Muscle of arm (tissue), 12 donors: Measurements from ENCODE around the gene AFAP1L1. TPM values are rescaled to one million over a fixed set of nuclear protein-coding genes. Genes with fewer than 3 reads are reported as not detected.

ENCODE experiments used
- DNase-seq: peaks from one replicate; pipeline ENCODE4 v3.0.0-alpha.2; 2013
- polyA plus RNA-seq, 12 donors: library from polyadenylated mRNA; unstranded; fragments of 120-200 nt; gene quantifications; one replicate each; pipeline ENCODE4 v1.2.1, GENCODE V29; 2013; ENCODE audit not compliant: insufficient read length in 12 of 12

The AFAP1L1 gene
- polyA plus RNA-seq, 12 donors: 52.1 to 115 (median 90.6) TPM; not detected in 1

- DNase-seq: no peak
These were observed 10.6 kb downstream of the AFAP1L1 start for GRCh38 chr5:149282027-149282965.

GRCh38 chr5:149282966-149283332, 11.3 kb downstream of the AFAP1L1 start:
- DNase-seq: no peak

- DNase-seq: no peak
These were observed 12.2 kb downstream of the AFAP1L1 start for GRCh38 chr5:149283626-149284480.

- DNase-seq: no peak
These were observed 12.8 kb downstream of the AFAP1L1 start for GRCh38 chr5:149284501-149284900.

GRCh38 chr5:149285153-149285552, 13.5 kb downstream of the AFAP1L1 start:
- no peak for DNase-seq

- peak; percentile 48 for DNase-seq
These were observed 16.8 kb downstream of the AFAP1L1 start for GRCh38 chr5:149288436-149288835.

GRCh38 chr5:149289301-149289700, 17.6 kb downstream of the AFAP1L1 start:
- no peak for DNase-seq

- DNase-seq: no peak
These were observed 23.5 kb downstream of the AFAP1L1 start for GRCh38 chr5:149294872-149295829.

GRCh38 chr5:149297340-149298025, 25.8 kb downstream of the AFAP1L1 start:
- DNase-seq: no peak

- DNase-seq: no peak
These were observed 26.5 kb downstream of the AFAP1L1 start for GRCh38 chr5:149298163-149298562.

GRCh38 chr5:149298842-149299404, 27.3 kb downstream of the AFAP1L1 start:
- DNase-seq: no peak

- no peak for DNase-seq
These were observed 27.9 kb downstream of the AFAP1L1 start for GRCh38 chr5:149299451-149300054.

- no peak for DNase-seq
These were observed 28.8 kb downstream of the AFAP1L1 start for GRCh38 chr5:149300441-149300840.

GRCh38 chr5:149301049-149301743, 29.5 kb downstream of the AFAP1L1 start:
- no peak for DNase-seq

- DNase-seq: no peak
These were observed 30.2 kb downstream of the AFAP1L1 start for GRCh38 chr5:149301744-149302380.

- no peak for DNase-seq
These were observed 31.0 kb downstream of the AFAP1L1 start for GRCh38 chr5:149302641-149303040.

- DNase-seq: no peak
These were observed 31.6 kb downstream of the AFAP1L1 start for GRCh38 chr5:149303210-149303609.

GRCh38 chr5:149304195-149305078, 32.8 kb downstream of the AFAP1L1 start:
- no peak for DNase-seq
